Right lobe of liver (tissue), 4 donors: ENCODE results near the gene STXBP2.

Experiments
- POLR2A ChIP-seq: fragments of 450-650 bp; IDR thresholded peaks from one replicate; pipeline ENCODE4 v1.6.1; 2017; ENCODE audit warnings: antibody characterized with exemption, mild to moderate bottlenecking
- TF ChIP-seq, protein P1 (sequence below), 4 donors: fragments of 200-600 bp in 3 of 4; fragments of 450-650 bp in 1 of 4; IDR thresholded peaks; one replicate each; pipeline versions ENCODE4 v1.5.1 to v1.8.0; 2016 to 2022; ENCODE audit warnings: antibody characterized with exemption in 4 of 4, mild to moderate bottlenecking in 2 of 4
- donor health status: DM: no; HTN: no; CAD: no.
- donor health status: DM: no; HTN: no; CAD: no.
- donor health status: DM: no; HTN: yes; CAD: no.

DNA sequence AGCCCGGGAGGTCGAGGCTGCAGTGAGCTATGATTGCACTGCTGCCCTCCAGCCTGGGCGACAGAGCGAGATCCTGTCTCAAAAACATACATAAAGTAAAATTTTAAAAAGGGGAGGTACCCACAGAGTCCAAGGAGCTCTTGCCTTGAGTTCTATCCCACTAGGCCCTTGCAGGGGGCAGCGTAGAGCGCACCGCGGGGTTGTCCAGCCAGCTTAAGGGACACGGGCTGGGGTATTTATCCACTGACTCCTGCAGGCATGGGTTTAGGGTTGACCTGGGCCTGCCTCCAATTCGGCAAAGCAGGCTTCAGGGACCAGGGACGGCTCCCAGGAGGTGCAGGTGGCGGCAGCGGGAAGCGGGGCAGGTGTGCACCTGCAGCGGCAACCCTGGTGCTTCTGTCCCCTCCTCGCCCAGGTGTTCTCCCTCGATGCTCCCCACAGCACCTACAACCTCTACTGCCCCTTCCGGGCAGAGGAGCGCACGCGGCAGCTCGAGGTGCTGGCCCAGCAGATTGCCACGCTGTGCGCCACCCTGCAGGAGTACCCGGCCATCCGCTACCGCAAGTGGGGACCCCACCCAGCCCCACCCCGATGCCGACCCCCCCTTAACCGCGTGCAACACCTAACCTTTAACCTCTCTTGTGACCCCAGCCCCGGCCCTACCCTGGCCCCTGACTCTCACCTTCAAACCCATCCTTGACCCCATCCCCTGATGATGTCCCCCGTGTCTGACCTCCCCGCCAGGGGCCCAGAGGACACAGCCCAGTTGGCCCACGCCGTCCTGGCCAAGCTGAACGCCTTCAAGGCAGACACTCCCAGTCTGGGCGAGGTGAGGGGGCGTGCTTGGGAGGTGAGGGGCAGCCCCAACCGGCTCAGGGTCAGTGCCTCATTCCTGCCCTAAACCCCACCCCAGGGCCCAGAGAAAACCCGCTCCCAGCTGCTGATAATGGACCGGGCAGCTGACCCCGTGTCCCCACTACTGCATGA lies 4.7 kb downstream of the STXBP2 start:
- TF ChIP-seq, protein P1, sequence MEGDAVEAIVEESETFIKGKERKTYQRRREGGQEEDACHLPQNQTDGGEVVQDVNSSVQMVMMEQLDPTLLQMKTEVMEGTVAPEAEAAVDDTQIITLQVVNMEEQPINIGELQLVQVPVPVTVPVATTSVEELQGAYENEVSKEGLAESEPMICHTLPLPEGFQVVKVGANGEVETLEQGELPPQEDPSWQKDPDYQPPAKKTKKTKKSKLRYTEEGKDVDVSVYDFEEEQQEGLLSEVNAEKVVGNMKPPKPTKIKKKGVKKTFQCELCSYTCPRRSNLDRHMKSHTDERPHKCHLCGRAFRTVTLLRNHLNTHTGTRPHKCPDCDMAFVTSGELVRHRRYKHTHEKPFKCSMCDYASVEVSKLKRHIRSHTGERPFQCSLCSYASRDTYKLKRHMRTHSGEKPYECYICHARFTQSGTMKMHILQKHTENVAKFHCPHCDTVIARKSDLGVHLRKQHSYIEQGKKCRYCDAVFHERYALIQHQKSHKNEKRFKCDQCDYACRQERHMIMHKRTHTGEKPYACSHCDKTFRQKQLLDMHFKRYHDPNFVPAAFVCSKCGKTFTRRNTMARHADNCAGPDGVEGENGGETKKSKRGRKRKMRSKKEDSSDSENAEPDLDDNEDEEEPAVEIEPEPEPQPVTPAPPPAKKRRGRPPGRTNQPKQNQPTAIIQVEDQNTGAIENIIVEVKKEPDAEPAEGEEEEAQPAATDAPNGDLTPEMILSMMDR (IDR thresholded peaks at IDR 0.05), result no peak
- TF ChIP-seq POLR2A, result no peak
